Measurements from ENCODE around the gene YWHAH.

DNA sequence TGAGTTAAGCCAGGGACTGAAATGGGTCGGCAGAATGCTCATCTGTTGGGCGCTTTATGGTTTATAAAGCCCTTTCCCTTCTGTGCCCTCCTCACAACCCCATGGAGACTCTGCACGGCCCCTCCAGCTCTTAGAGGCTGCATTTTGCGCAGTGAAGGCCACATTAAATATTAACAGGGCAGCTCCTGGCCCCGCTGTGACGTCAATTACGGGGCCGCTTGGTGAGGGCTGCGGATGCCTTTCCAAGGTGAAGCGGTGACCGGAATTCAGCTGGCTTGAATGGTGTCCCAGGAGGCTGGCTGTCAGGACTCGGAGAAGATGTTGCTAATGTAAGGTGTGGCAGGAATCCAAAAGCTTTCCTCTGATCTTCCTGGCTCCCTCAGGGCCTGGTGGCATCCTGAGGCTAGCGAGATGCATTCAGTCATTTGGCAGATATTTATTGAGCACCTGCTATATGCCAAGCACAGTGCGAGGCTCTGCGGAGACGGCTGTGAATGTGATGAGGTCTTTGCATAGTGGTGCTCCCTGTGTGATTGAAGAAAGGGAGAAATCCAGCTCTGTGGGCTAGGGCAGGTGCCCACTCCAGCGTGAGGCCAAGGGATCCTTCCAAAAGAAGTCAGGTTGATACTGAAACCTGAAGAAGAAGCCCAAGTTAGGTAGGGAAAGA is 10.4 kb upstream of the YWHAH start:
- TF ChIP-seq, protein P1, sequence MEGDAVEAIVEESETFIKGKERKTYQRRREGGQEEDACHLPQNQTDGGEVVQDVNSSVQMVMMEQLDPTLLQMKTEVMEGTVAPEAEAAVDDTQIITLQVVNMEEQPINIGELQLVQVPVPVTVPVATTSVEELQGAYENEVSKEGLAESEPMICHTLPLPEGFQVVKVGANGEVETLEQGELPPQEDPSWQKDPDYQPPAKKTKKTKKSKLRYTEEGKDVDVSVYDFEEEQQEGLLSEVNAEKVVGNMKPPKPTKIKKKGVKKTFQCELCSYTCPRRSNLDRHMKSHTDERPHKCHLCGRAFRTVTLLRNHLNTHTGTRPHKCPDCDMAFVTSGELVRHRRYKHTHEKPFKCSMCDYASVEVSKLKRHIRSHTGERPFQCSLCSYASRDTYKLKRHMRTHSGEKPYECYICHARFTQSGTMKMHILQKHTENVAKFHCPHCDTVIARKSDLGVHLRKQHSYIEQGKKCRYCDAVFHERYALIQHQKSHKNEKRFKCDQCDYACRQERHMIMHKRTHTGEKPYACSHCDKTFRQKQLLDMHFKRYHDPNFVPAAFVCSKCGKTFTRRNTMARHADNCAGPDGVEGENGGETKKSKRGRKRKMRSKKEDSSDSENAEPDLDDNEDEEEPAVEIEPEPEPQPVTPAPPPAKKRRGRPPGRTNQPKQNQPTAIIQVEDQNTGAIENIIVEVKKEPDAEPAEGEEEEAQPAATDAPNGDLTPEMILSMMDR (IDR thresholded peaks at IDR 0.05), result no peak
- no peak for TF ChIP-seq POLR2A (IDR thresholded peaks at IDR 0.05)

All from thyroid gland (tissue), 4 donors.